ENCODE measurements around the gene MGAT1.

MGAT1 gene

DNA sequence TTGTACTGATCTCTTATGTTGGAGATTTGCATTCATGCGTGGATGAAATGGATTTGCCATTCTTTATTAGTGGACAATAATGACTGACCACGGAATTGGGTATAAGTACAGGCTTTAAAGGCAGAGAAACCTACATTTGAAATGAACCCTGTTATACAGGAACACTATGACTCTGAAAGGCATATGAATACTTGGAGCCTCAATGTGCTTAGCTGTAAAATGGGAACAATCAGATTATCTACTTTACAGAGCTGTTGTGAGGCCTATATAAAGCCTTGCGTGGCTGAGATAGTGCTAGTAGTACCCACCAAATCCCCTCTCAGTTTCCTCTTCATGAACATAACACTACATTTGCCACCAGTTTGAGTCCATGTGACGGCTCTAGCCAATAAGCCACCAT, 18.9 kb upstream of the MGAT1 start:
- Histone ChIP-seq H3K4me2 (ENCODE audit: insufficient read depth, low read length) (no peak overlapping the region), H2AFZ (ENCODE audit: low read depth, low read length) (no peak overlapping the region), H3K9me3 (ENCODE audit: insufficient read depth, low read length, severe bottlenecking) (no peaks in the 10 kb centered on the region), H3K4me1 (ENCODE audit: insufficient read depth, low read length) (peaks cover 9% of the 10 kb centered on the region), H3K27me3 (ENCODE audit: insufficient read depth, low read length, poor library complexity) (no peaks in the 10 kb centered on the region), H3K36me3 (ENCODE audit: insufficient read depth, low read length) (no peaks in the 10 kb centered on the region), H3K79me2 (ENCODE audit: insufficient read depth, low read length) (no peaks in the 10 kb centered on the region), H4K20me1 (ENCODE audit: insufficient read depth, low read length) (no peaks in the 10 kb centered on the region), H3K4me3 (ENCODE audit: low read depth in 1 of 2, low read length in 2 of 2) (no peak overlapping the region), H3K9ac (ENCODE audit: low read depth, low read length) (no peak overlapping the region), H3K27ac (ENCODE audit: low read length) (no peak overlapping the region)
- ATAC-seq (ENCODE audit: insufficient read depth, low read depth) (no peak), DNase-seq (no peak)
- TF ChIP-seq, protein P1, sequence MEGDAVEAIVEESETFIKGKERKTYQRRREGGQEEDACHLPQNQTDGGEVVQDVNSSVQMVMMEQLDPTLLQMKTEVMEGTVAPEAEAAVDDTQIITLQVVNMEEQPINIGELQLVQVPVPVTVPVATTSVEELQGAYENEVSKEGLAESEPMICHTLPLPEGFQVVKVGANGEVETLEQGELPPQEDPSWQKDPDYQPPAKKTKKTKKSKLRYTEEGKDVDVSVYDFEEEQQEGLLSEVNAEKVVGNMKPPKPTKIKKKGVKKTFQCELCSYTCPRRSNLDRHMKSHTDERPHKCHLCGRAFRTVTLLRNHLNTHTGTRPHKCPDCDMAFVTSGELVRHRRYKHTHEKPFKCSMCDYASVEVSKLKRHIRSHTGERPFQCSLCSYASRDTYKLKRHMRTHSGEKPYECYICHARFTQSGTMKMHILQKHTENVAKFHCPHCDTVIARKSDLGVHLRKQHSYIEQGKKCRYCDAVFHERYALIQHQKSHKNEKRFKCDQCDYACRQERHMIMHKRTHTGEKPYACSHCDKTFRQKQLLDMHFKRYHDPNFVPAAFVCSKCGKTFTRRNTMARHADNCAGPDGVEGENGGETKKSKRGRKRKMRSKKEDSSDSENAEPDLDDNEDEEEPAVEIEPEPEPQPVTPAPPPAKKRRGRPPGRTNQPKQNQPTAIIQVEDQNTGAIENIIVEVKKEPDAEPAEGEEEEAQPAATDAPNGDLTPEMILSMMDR (IDR thresholded peaks at IDR 0.05; ENCODE audit: borderline replicate concordance, extremely low read depth, low read length, poor library complexity, severe bottlenecking) = no peak
- TF ChIP-seq EZH2 (IDR thresholded peaks at IDR 0.05; ENCODE audit: borderline replicate concordance, low read depth, low read length, severe bottlenecking) = no peak

DNA sequence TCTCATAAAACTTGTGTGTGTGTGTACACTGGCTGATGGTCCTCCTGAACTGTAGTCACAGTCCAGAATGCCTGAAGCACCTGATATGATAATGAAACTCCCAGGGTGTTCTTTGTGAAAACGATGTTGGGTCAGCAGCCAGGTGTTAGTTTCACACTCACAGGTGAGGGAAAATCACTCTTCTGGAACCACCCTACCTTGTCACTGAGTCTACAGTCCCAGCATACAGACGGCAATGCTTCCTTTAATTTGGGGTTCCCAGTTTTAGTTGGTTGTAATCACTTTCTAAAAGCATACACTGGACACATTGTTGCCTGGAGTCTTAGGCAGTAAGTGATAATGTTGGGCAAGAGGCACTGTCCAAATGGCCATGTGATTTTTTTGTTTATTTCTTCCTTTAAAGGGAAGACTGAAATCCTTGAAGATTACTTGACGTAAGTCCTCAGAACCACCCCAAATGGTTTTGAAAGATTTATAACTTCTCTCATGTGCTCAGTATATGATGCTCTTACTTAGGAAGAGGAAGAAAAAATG, 18.2 kb upstream of the MGAT1 start:
- H3K4me3 ChIP-seq (ENCODE audit: low read depth in 1 of 2, low read length in 2 of 2) = no peak overlapping the region
- ATAC-seq (ENCODE audit: insufficient read depth, low read depth) (no peak), DNase-seq (no peak)
- no peaks in the 10 kb centered on the region for H4K20me1 ChIP-seq (ENCODE audit: insufficient read depth, low read length)
- H3K36me3 ChIP-seq (ENCODE audit: insufficient read depth, low read length) = no peaks in the 10 kb centered on the region
- TF ChIP-seq EZH2 (IDR thresholded peaks at IDR 0.05; ENCODE audit: borderline replicate concordance, low read depth, low read length, severe bottlenecking) = no peak
- TF ChIP-seq, protein P1 (IDR thresholded peaks at IDR 0.05; ENCODE audit: borderline replicate concordance, extremely low read depth, low read length, poor library complexity, severe bottlenecking) = no peak
- no peak overlapping the region for H3K4me2 ChIP-seq (ENCODE audit: insufficient read depth, low read length)
- H3K9ac ChIP-seq (ENCODE audit: low read depth, low read length) = no peak overlapping the region
- no peaks in the 10 kb centered on the region for H3K79me2 ChIP-seq (ENCODE audit: insufficient read depth, low read length)
- H3K27me3 ChIP-seq (ENCODE audit: insufficient read depth, low read length, poor library complexity) = no peaks in the 10 kb centered on the region
- no peak overlapping the region for H3K27ac ChIP-seq (ENCODE audit: low read length)
- H3K9me3 ChIP-seq (ENCODE audit: insufficient read depth, low read length, severe bottlenecking) = no peaks in the 10 kb centered on the region
- peaks cover 16% of the 10 kb centered on the region for H3K4me1 ChIP-seq (ENCODE audit: insufficient read depth, low read length)
- no peak overlapping the region for H2AFZ ChIP-seq (ENCODE audit: low read depth, low read length)

- DNase-seq (no peak), ATAC-seq (ENCODE audit: insufficient read depth, low read depth) (no peak)
- Histone ChIP-seq H3K27ac (ENCODE audit: low read length) (no peak overlapping the region), H3K79me2 (ENCODE audit: insufficient read depth, low read length) (no peaks in the 10 kb centered on the region), H3K27me3 (ENCODE audit: insufficient read depth, low read length, poor library complexity) (no peaks in the 10 kb centered on the region), H3K9me3 (ENCODE audit: insufficient read depth, low read length, severe bottlenecking) (no peaks in the 10 kb centered on the region), H2AFZ (ENCODE audit: low read depth, low read length) (no peak overlapping the region), H3K9ac (ENCODE audit: low read depth, low read length) (no peak overlapping the region), H3K4me1 (ENCODE audit: insufficient read depth, low read length) (peaks cover 18% of the 10 kb centered on the region), H3K4me2 (ENCODE audit: insufficient read depth, low read length) (no peak overlapping the region), H3K36me3 (ENCODE audit: insufficient read depth, low read length) (no peaks in the 10 kb centered on the region), H4K20me1 (ENCODE audit: insufficient read depth, low read length) (no peaks in the 10 kb centered on the region), H3K4me3 (ENCODE audit: low read depth in 1 of 2, low read length in 2 of 2) (no peak overlapping the region)
- TF ChIP-seq EZH2 (IDR thresholded peaks at IDR 0.05; ENCODE audit: borderline replicate concordance, low read depth, low read length, severe bottlenecking) = no peak
- TF ChIP-seq, protein P1 (IDR thresholded peaks at IDR 0.05; ENCODE audit: borderline replicate concordance, extremely low read depth, low read length, poor library complexity, severe bottlenecking) = no peak
These were observed 16.2 kb upstream of the MGAT1 start for GRCh38 chr5:180818677-180819341.
